COR-L47 (cell line): ENCODE measurements around the gene CLDN34.

Source experiments
- DNase-seq: peaks from one replicate; lab custom pipeline; 2025; lab: John Stamatoyannopoulos, UW

The CLDN34 gene

DNA sequence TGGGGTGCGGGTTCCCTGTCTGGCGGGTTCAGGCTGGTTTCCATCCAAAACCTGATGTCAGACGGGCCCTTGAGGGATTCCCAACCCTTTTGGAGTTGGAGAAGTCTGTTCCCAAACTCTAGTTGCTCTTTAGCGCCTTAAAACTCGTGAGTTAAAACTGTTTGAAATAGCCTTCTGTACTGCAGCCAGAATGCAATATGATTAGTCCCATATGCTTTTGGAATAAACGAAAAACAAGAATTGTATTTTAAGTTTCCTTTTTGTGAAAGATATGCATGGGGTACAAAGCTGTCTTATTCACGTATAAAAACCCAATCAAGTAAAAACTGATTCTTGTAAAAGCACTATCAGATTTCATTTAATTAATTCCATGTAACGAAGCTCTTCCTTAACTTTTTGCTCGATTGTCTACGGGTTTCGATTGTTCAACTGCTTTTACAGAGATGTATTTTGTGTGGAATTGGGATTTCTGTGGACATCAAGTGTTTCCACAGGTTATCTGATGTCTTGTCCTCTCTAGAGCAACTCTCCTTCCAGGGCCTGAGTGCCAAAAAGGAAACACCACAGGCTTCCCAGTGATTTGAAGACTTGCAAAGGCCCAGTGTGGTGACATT, 49.5 kb downstream of the CLDN34 start:
- DNase-seq = no peak

DNA sequence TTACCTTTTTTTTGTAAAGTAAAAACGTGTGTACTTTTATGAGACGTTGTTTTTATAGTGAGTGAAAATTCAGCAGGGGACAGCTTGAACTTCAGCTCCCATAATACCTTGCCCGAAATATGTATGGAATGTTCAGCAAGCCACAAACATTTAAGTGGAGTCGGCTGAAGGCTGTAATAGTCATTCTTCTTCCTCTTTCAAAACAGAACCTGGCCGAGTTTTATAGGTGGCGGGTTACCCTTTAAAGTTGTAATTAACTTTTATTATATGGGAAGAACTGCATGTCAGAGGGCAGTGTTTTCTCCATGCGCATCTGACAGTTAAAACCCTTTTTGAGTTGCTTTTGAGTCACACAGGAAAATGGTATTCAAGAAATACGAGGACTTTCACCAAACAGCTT, 50.7 kb downstream of the CLDN34 start:
- no peak for DNase-seq
